K562 (cell line): ENCODE data around the gene TRDMT1. TPM values are rescaled to one million over a fixed set of nuclear protein-coding genes. Genes with fewer than 3 reads are reported as not detected.

Experiments used
- CUX1 ChIP-seq: fragments of 200-800 bp; sonication (Bioruptor generic); IDR thresholded peaks from 2 replicates; pipeline ENCODE4 v1.6.1; 2016; ENCODE audit warnings: missing genetic modification characterization, missing compliant biosample characterization
- ERF ChIP-seq: fragments of 450-650 bp; formaldehyde crosslinking; IDR thresholded peaks from 2 replicates; pipeline ENCODE4 v1.4.0; 2020; ENCODE audit warnings: mild to moderate bottlenecking, mixed read lengths
- FOXA1 ChIP-seq: fragments of 450-650 bp; IDR thresholded peaks from 2 replicates; pipeline ENCODE4 v1.6.1; 2016; ENCODE audit warnings: mild to moderate bottlenecking, borderline replicate concordance
- GMEB1 ChIP-seq: fragments of 250-450 bp; sonication (Bioruptor Pico); IDR thresholded peaks from 2 replicates; pipeline ENCODE4 v1.4.0; 2020; ENCODE audit warnings: mild to moderate bottlenecking
- HES1 ChIP-seq: fragments of 450-650 bp; IDR thresholded peaks from 2 replicates; pipeline ENCODE4 v1.6.1; 2016; ENCODE audit warnings: low read depth, mild to moderate bottlenecking, moderate library complexity
- KLF10 ChIP-seq: fragments of 250-450 bp; sonication (Bioruptor Pico); IDR thresholded peaks from 2 replicates; pipeline ENCODE4 v1.6.1; 2021; ENCODE audit warnings: matching md5 sums
- MAFF ChIP-seq: IDR thresholded peaks from 2 replicates; pipeline ENCODE4 v1.6.1; 2012; ENCODE audit warnings: low read length, improper control_type of control experiment
- MYC ChIP-seq, 2 experiments: fragments of 250-450 bp in 1 of 2; sonication (Bioruptor Pico) in 1 of 2; IDR thresholded peaks; 2 replicates each; pipeline versions ENCODE4 v1.5.1 to v1.6.1; 2012 to 2021; ENCODE audit warnings: low read depth in 2 of 2, borderline replicate concordance in 1 of 2, improper control_type of control experiment in 1 of 2, low read length in 1 of 2, mild to moderate bottlenecking in 1 of 2, moderate library complexity in 1 of 2
- POLR2A ChIP-seq: fragments of 450-650 bp; conservative IDR thresholded peaks from 2 replicates; pipeline ENCODE4 v1.6.1; 2016
- POLR2G ChIP-seq: fragments of 200-400 bp; formaldehyde crosslinking; IDR thresholded peaks from 2 replicates; pipeline ENCODE4 v1.6.1; 2017; ENCODE audit warnings: low read depth, mild to moderate bottlenecking, antibody characterized with exemption, low read length, moderate library complexity
- PRPF4 ChIP-seq: fragments of 200-400 bp; formaldehyde crosslinking; IDR thresholded peaks from one replicate; pipeline ENCODE4 v1.6.1; 2017; ENCODE audit warnings: low read length, low read depth, mild to moderate bottlenecking; ENCODE audit not compliant: insufficient read depth, poor library complexity, severe bottlenecking
- RAD51 ChIP-seq: fragments of 450-650 bp; IDR thresholded peaks from 2 replicates; pipeline ENCODE4 v1.7.1; 2016; ENCODE audit warnings: low read depth, mild to moderate bottlenecking, borderline replicate concordance
- RFX1 ChIP-seq: fragments of 450-650 bp; IDR thresholded peaks from 2 replicates; pipeline ENCODE4 v1.6.1; 2016; ENCODE audit warnings: mild to moderate bottlenecking, moderate library complexity
- TBL1XR1 ChIP-seq, 2 experiments: IDR thresholded peaks; 2 replicates each; pipeline ENCODE4 v1.6.1; 2012; ENCODE audit warnings: improper control_type of control experiment in 2 of 2, low read length in 2 of 2, mild to moderate bottlenecking in 1 of 2
- XRCC4 ChIP-seq: IDR thresholded peaks from one replicate; pipeline ENCODE4 v1.6.1; 2011; ENCODE audit not compliant: insufficient read depth, insufficient read length; ENCODE audit errors: extremely low read depth
- ZKSCAN8 ChIP-seq: fragments of 200-800 bp; sonication (Bioruptor generic); IDR thresholded peaks from 2 replicates; pipeline ENCODE4 v1.6.1; 2016; ENCODE audit warnings: missing genetic modification characterization, missing compliant biosample characterization
- ZNF133 ChIP-seq: fragments of 250-450 bp; sonication (Bioruptor Pico); IDR thresholded peaks from 2 replicates; pipeline ENCODE4 v1.4.0; 2020; ENCODE audit warnings: mild to moderate bottlenecking
- ZNF212 ChIP-seq: fragments of 450-650 bp; formaldehyde crosslinking; IDR thresholded peaks from 2 replicates; pipeline ENCODE4 v1.4.0; 2020; ENCODE audit warnings: mild to moderate bottlenecking
- ZNF347 ChIP-seq: fragments of 450-650 bp; formaldehyde crosslinking; IDR thresholded peaks from 2 replicates; pipeline ENCODE4 v1.4.0; 2020; ENCODE audit warnings: low read depth, mild to moderate bottlenecking, moderate library complexity
- ZNF696 ChIP-seq: fragments of 250-450 bp; sonication (Bioruptor Pico); conservative IDR thresholded peaks from 2 replicates; pipeline ENCODE4 v1.4.0; 2020; ENCODE audit warnings: mild to moderate bottlenecking, moderate library complexity
- ZNF77 ChIP-seq: fragments of 250-450 bp; sonication (Bioruptor Pico); IDR thresholded peaks from 2 replicates; pipeline ENCODE4 v1.5.0; 2020
- ZSCAN29 ChIP-seq: fragments of 450-650 bp; IDR thresholded peaks from 2 replicates; pipeline ENCODE4 v1.6.1; 2017
- polyA plus RNA-seq, 8 experiments: library from polyadenylated mRNA; depleted of rRNA in 4 of 8; stranded (reverse) in 5 of 8; unstranded in 3 of 8; fragments of >200 nt; fragmentation: Nextera tagmentation in 2 of 8; fragmentation: Illumina TruSeq in 1 of 8; extraction: Ambion mirVana in 2 of 8; extraction: Trizol in 1 of 8; gene quantifications; 2 replicates each; pipeline versions ENCODE4 v1.2.1 to v1.2.3, GENCODE V29; 2011 to 2014; ENCODE audit warnings: inconsistent platforms in 1 of 8, missing spikeins in 1 of 8
- total RNA-seq, 7 experiments: library from RNA; depleted of rRNA in 6 of 7; stranded (reverse); fragments of >200 nt in 6 of 7; fragmentation: Illumina TruSeq in 2 of 7; extraction: Trizol in 2 of 7; gene quantifications; 2 replicates each; pipeline versions ENCODE4 v1.2.1 to v1.2.3, GENCODE V29; 2011 to 2021; ENCODE audit warnings: low replicate concordance in 1 of 7

TRDMT1 gene
- total and polyA plus RNA-seq, 9 of the 15 experiments (the other 6 are each of a cell fraction or from before 2014, with no cell fraction given): 5.4 to 12.6 (median 9.3) TPM

GRCh38 chr10:17238445-17239291 is 37.2 kb upstream of the TRDMT1 start (continued):
- TF ChIP-seq ZSCAN29 (no peak), KLF10 (CRISPR knock-in tag) (no peak), ZKSCAN8 (CRISPR knock-in tag) (no peak), ZNF696 (no peak), FOXA1 (no peak), ZNF347 (CRISPR knock-in tag) (0 out of 2 replicates have a peak, but pooled peaks have one; percentile 44), POLR2G (0 out of 2 replicates have a peak, but pooled peaks have one; percentile 14), ZNF133 (no peak), PRPF4 (no peak), TBL1XR1 (IDR thresholded peaks at IDR 0.05; ENCODE audit: low read length in 2 of 2) (no peak), GMEB1 (CRISPR knock-in tag) (no peak), ZNF212 (CRISPR knock-in tag) (no peak), ERF (no peak), RAD51 (no peak), MAFF (no peak), RFX1 (peak; percentile 29; the same call in 1 of the 2 replicates), CUX1 (CRISPR knock-in tag) (no peak), MYC (IDR thresholded peaks at IDR 0.05; ENCODE audit: low read depth, low read length) (no peak), MYC (CRISPR knock-in tag; IDR thresholded peaks at IDR 0.05; ENCODE audit: borderline replicate concordance, low read depth) (0 out of 2 replicates have a peak, but pooled peaks have one; percentile 53), HES1 (no peak), XRCC4 (no peak), POLR2A (peak; percentile 57), ZNF77 (CRISPR knock-in tag) (no peak)
